Measurements from ENCODE around the gene LMNTD2.

LMNTD2 gene

DNA sequence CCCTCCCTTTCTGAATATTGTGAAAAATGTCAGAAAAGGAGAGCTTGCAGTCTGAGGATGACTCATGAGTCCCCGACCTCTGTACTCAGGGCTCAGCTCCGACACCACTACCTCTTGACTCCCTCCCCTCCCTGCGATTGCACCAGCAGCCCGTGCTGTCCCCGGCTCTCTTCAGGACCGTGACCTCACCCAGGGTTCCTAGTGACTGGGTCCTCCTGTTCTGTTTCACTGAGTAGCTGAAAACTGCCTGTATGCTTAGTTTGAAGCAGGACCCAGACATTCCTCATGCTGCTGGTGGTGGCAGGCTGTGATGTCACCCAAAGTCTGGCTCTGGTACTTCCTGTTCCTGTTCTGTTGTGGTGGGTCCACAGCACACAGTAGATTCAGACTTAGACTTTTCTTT lies 27.4 kb upstream of the LMNTD2 start:
- TF ChIP-seq, protein P1, sequence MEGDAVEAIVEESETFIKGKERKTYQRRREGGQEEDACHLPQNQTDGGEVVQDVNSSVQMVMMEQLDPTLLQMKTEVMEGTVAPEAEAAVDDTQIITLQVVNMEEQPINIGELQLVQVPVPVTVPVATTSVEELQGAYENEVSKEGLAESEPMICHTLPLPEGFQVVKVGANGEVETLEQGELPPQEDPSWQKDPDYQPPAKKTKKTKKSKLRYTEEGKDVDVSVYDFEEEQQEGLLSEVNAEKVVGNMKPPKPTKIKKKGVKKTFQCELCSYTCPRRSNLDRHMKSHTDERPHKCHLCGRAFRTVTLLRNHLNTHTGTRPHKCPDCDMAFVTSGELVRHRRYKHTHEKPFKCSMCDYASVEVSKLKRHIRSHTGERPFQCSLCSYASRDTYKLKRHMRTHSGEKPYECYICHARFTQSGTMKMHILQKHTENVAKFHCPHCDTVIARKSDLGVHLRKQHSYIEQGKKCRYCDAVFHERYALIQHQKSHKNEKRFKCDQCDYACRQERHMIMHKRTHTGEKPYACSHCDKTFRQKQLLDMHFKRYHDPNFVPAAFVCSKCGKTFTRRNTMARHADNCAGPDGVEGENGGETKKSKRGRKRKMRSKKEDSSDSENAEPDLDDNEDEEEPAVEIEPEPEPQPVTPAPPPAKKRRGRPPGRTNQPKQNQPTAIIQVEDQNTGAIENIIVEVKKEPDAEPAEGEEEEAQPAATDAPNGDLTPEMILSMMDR (IDR thresholded peaks at IDR 0.05; ENCODE audit: control extremely low read depth, extremely low read depth, low read depth, missing control alignments): no peak
- CTCF ChIA-PET: no interaction called here
- DNase-seq (ENCODE audit: extremely low spot score): no peak
- POLR2A ChIA-PET: interaction anchor here (0.6 to 0.7 kb wide), 2 partner anchors 9 to 274 kb away, joined by 3 to 5 read pairs; no protein-coding TSS in a partner anchor

DNA sequence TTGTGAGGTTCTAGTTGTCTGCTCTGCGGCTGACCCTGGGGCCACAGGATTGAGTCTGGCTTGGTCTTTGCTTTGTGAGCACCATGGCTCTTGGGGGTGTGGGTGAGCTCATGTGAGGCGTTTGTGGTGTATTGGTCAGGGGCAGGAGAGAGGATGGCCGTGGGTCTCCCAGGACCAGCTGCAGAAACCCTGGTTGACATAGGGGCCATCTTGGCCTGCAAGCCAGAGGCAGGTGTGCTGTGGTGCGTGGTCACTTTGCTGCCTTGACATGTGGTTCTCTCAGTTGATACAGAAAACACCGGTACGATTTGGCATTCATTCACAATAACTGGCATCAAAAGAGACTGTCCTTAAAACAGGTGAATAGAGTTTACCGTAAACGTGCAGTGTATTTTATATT lies 27.0 kb upstream of the LMNTD2 start:
- TF ChIP-seq, protein P1 (IDR thresholded peaks at IDR 0.05; ENCODE audit: control extremely low read depth, extremely low read depth, low read depth, missing control alignments): no peak
- DNase-seq (ENCODE audit: extremely low spot score): no peak
- POLR2A ChIA-PET: interaction anchor here (0.6 to 0.7 kb wide), 2 partner anchors 9 to 274 kb away, joined by 3 to 5 read pairs; no protein-coding TSS in a partner anchor
- CTCF ChIA-PET: no interaction called here

DNA sequence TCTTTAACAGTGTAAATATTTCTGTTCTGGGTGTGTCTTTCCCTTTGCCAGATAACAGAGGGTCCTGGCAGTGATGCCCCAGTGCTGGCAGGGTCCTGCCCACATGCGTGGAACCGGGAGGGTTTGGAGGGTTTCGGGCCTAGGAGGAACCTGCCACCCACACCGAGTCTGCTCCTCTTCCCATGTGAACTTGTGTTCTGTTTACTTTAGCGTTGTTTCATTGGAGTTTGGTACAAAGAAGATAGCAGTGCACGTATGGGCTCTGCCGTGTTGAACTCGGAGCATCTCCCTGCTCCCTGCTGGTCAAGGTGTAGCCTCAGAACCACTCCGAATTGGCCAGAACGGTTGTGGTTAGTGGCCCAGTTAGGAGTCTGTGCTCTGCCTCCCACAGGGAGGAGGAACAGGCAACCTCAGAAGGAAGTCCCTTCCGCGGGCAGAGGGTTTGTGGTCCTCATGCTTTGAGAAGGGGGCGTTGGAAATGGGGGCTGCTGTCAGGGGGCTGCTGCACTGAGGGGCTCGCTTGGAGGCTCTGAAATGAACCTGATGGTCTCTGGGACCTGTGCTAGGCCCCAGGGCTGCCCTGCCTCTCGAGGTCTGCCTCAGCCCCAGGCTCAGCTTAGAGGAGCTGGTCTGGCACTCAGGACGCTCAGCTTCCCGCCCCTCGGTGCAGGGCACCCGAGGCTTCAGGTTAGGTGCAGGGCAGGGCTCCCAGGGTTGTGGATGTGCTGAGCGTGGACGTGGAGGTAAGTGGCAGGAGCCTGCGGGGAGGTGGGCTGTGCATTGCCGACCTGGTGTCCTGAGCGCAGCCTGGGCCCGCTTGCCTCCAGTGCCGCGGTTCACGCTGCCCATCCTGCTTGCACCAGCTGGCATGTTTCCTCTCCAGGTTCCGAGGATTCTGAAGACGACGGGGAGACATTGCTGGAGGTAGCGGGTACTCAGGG lies 26.1 kb upstream of the LMNTD2 start:
- ChIA-PET POLR2A (no interaction called here), CTCF (interaction anchor here (1.9 to 2.7 kb wide), 2 partner anchors 11 to 137 kb away, joined by 4 to 6 read pairs; partner anchors contain the start of gene PHRF1)
- no peak for DNase-seq (ENCODE audit: extremely low spot score)

DNA sequence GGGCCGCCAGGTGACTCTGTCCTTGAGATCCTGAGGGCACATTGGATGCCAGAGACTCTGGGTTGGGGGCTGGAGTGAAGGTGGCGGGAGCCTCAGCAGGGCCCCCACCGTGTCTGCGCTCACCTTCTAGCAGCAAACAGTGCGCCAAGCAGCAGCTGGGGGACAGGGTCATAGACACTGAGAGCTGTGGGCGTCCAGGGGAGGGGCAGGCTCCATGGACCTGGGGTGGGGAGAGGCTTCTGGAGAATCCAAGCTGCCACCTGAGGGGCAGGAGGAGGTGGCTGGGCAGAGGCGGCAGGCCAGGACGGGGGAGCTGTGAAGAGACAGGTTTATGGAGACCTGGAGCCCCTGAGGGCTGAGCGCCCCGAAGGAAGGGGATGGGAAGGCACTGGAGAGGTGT lies 23.7 kb upstream of the LMNTD2 start:
- ChIA-PET CTCF (interaction anchor here (2.0 to 2.7 kb wide), 2 partner anchors 9 to 30 kb away, joined by 4 to 6 read pairs; partner anchors contain the start of gene PHRF1), POLR2A (interaction anchor here (0.7 to 2.3 kb wide), 2 partner anchors 9 to 11 kb away, joined by 5 to 10 read pairs; partner anchors contain the start of gene PHRF1)
- no peak for DNase-seq (ENCODE audit: extremely low spot score)
- TF ChIP-seq, protein P1 (IDR thresholded peaks at IDR 0.05; ENCODE audit: control extremely low read depth, extremely low read depth, low read depth, missing control alignments): no peak

More for the DNA sequence above, 26.1 kb upstream of the LMNTD2 start:
- TF ChIP-seq, protein P1 (IDR thresholded peaks at IDR 0.05; ENCODE audit: control extremely low read depth, extremely low read depth, low read depth, missing control alignments): no peak

DNA sequence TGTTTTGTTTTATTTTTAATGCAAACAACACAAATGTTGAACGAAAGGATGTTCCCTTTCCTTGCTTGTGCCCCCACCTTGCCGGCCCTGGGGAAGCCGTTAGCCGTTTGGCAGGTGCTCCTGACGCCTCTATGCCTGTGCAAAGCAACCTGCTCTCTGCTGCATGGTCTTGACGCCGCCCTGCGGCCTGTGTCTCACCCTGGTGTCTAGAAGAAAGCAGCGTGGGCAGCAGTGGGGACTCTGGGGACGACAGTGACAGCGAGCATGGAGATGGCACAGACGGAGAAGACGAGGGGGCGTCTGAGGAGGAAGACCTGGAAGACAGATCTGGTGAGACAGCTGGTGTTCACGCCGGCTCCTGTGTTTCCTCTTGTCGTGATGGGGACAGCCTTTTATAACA lies 21.2 kb upstream of the LMNTD2 start:
- DNase-seq (ENCODE audit: extremely low spot score): no peak
- ChIA-PET POLR2A (no interaction called here), CTCF (no interaction called here)
- TF ChIP-seq, protein P1 (IDR thresholded peaks at IDR 0.05; ENCODE audit: control extremely low read depth, extremely low read depth, low read depth, missing control alignments): no peak

DNA sequence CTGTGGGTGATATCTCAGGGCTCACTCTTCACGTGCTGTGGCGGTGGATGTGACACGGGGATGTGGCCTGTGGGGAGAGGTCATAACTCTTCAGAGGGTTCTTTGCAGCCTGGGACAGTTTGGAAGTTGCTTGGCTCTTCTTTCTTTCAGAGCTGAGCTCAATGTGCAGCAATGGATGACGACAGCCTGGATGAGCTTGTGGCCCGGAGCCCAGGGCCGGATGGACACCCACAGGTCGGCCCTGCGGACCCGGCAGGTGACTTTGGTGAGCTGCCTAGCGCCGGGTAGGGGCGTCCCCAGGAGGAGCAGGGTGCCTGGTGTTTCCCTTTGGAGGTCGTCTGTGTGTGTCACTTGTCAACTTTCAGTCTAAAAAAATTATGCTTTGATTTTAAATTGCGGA lies 20.8 kb upstream of the LMNTD2 start:
- TF ChIP-seq, protein P1 (IDR thresholded peaks at IDR 0.05; ENCODE audit: control extremely low read depth, extremely low read depth, low read depth, missing control alignments): no peak
- no peak for DNase-seq (ENCODE audit: extremely low spot score)
- ChIA-PET POLR2A (no interaction called here), CTCF (no interaction called here)

Measured in GM10248 (cell line).